Neutrophil (primary cell): Measurements from ENCODE around the gene SEC22C.

Source experiments
- H3K27ac ChIP-seq: fragments of 200-600 bp; sonication (generic); 2 replicates; pipeline ENCODE4 v1.5.1; 2016; ENCODE audit warnings: mild to moderate bottlenecking, moderate library complexity
- H3K27me3 ChIP-seq: fragments of 200-600 bp; sonication (generic); 2 replicates; pipeline ENCODE4 v1.6.0; 2016; ENCODE audit warnings: mild to moderate bottlenecking
- H3K36me3 ChIP-seq: fragments of 200-600 bp; sonication (generic); 2 replicates; pipeline ENCODE4 v1.5.1; 2017
- H3K4me1 ChIP-seq, 2 experiments: fragments of 200-600 bp in 1 of 2; sonication (generic) in 1 of 2; 1 replicate in 1 of 2; 2 replicates in 1 of 2; pipeline versions ENCODE4 v1.5.1 to v1.6.1; 2013 to 2016; ENCODE audit warnings: low read depth in 1 of 2, low read length in 1 of 2, mild to moderate bottlenecking in 1 of 2, moderate library complexity in 1 of 2; ENCODE audit not compliant: control insufficient read depth in 1 of 2, insufficient read depth in 1 of 2
- H3K4me3 ChIP-seq, 2 experiments: fragments of 200-600 bp in 1 of 2; sonication (generic) in 1 of 2; 1 replicate in 1 of 2; 2 replicates in 1 of 2; pipeline ENCODE4 v1.5.1; 2013 to 2016; ENCODE audit warnings: low read depth in 1 of 2, low read length in 1 of 2, mild to moderate bottlenecking in 1 of 2, moderate library complexity in 1 of 2
- H3K9me3 ChIP-seq: fragments of 200-600 bp; sonication (generic); 2 replicates; pipeline ENCODE4 v1.5.1; 2016
- CTCF ChIP-seq: fragments of 200-600 bp; sonication (generic); IDR thresholded peaks from 2 replicates; pipeline ENCODE4 v1.5.1; 2016; ENCODE audit warnings: antibody characterized with exemption

Gene SEC22C

GRCh38 chr3:42537350-42537749, 44.4 kb downstream of the SEC22C start:
- H3K36me3 ChIP-seq, result no peaks in the 10 kb centered on the region
- H3K27ac ChIP-seq, result no peak overlapping the region
- no peaks in the 10 kb centered on the region for H3K4me1 ChIP-seq
- TF ChIP-seq CTCF, result no peak
- no peaks in the 10 kb centered on the region for H3K27me3 ChIP-seq
- no peak overlapping the region for H3K4me3 ChIP-seq
- no peaks in the 10 kb centered on the region for H3K9me3 ChIP-seq

GRCh38 chr3:42535981-42536784, 45.6 kb downstream of the SEC22C start:
- no peak for TF ChIP-seq CTCF
- Histone ChIP-seq H3K4me3 (no peak overlapping the region), H3K27ac (no peak overlapping the region), H3K27me3 (no peaks in the 10 kb centered on the region), H3K9me3 (no peaks in the 10 kb centered on the region), H3K36me3 (no peaks in the 10 kb centered on the region), H3K4me1 (no peaks in the 10 kb centered on the region)

GRCh38 chr3:42533161-42533897, 48.4 kb downstream of the SEC22C start:
- Histone ChIP-seq H3K4me1 (peaks cover 18 to 25% of the 10 kb centered on the region in 2 experiments), H3K9me3 (no peaks in the 10 kb centered on the region), H3K27me3 (no peaks in the 10 kb centered on the region), H3K27ac (no peak overlapping the region), H3K4me3 (no peak overlapping the region), H3K36me3 (no peaks in the 10 kb centered on the region)
- TF ChIP-seq CTCF, result no peak

- no peak overlapping the region for H3K27ac ChIP-seq
- no peak overlapping the region for H3K4me3 ChIP-seq
- H3K27me3 ChIP-seq, result no peaks in the 10 kb centered on the region
- no peaks in the 10 kb centered on the region for H3K9me3 ChIP-seq
- no peak for TF ChIP-seq CTCF
- peaks cover 18 to 30% of the 10 kb centered on the region in 2 experiments for H3K4me1 ChIP-seq
- no peaks in the 10 kb centered on the region for H3K36me3 ChIP-seq
These were observed 49.5 kb downstream of the SEC22C start for GRCh38 chr3:42532229-42532628.

- peaks cover 18 to 37% of the 10 kb centered on the region in 2 experiments for H3K4me1 ChIP-seq
- no peaks in the 10 kb centered on the region for H3K9me3 ChIP-seq
- no peak for TF ChIP-seq CTCF
These were observed 50.3 kb downstream of the SEC22C start for GRCh38 chr3:42531470-42531869.

More at GRCh38 chr3:42531470-42531869, 50.3 kb downstream of the SEC22C start:
- H3K27me3 ChIP-seq, result no peaks in the 10 kb centered on the region
- H3K4me3 ChIP-seq, result no peak overlapping the region
- H3K36me3 ChIP-seq, result no peaks in the 10 kb centered on the region
- H3K27ac ChIP-seq, result no peak overlapping the region
